Adipocyte (in vitro differentiated cells): Measurements from ENCODE around the gene NADSYN1.

Source experiments
- DNase-seq: peaks from one replicate; pipeline ENCODE4 v3.0.0-alpha.2; 2015; ENCODE audit warnings: low read depth
- H3K27me3 ChIP-seq: replicated peaks from 2 replicates; pipeline ENCODE4 v1.7.0; 2013; ENCODE audit warnings: mild to moderate bottlenecking, low read length, moderate library complexity; ENCODE audit not compliant: control insufficient read depth, insufficient read depth
- H3K36me3 ChIP-seq: 2 replicates; pipeline ENCODE4 v1.7.0; 2013; ENCODE audit warnings: low read length, mild to moderate bottlenecking, moderate library complexity; ENCODE audit not compliant: control insufficient read depth, insufficient read depth, severe bottlenecking
- H3K4me1 ChIP-seq: 2 replicates; pipeline ENCODE4 v1.7.0; 2013; ENCODE audit warnings: mild to moderate bottlenecking, low read length, moderate library complexity; ENCODE audit not compliant: control insufficient read depth, insufficient read depth
- H3K4me3 ChIP-seq: 2 replicates; pipeline ENCODE4 v1.7.0; 2013; ENCODE audit warnings: mild to moderate bottlenecking, low read length, moderate library complexity
- H3K9ac ChIP-seq: 2 replicates; pipeline ENCODE4 v1.7.0; 2013; ENCODE audit warnings: mild to moderate bottlenecking, low read length, moderate library complexity
- H3K9me3 ChIP-seq: 2 replicates; pipeline ENCODE4 v1.7.0; 2013; ENCODE audit warnings: mild to moderate bottlenecking, low read length, moderate library complexity; ENCODE audit not compliant: control insufficient read depth

NADSYN1 gene

GRCh38 chr11:71476926-71477640, 24.1 kb downstream of the NADSYN1 start:
- Histone ChIP-seq H3K27me3 (no peaks in the 10 kb centered on the region), H3K9ac (no peak overlapping the region), H3K9me3 (no peaks in the 10 kb centered on the region), H3K36me3 (peaks cover 92% of the 10 kb centered on the region), H3K4me1 (no peaks in the 10 kb centered on the region), H3K4me3 (no peak overlapping the region)
- DNase-seq: no peak

GRCh38 chr11:71477641-71478527, 24.9 kb downstream of the NADSYN1 start:
- DNase-seq: no peak

GRCh38 chr11:71478528-71478840, 25.5 kb downstream of the NADSYN1 start:
- no peaks in the 10 kb centered on the region for H3K27me3 ChIP-seq
- no peaks in the 10 kb centered on the region for H3K9me3 ChIP-seq
- H3K36me3 ChIP-seq: peaks cover 90% of the 10 kb centered on the region
- DNase-seq: no peak
- no peak overlapping the region for H3K4me3 ChIP-seq
- H3K4me1 ChIP-seq: no peaks in the 10 kb centered on the region
- no peak overlapping the region for H3K9ac ChIP-seq

More at GRCh38 chr11:71477641-71478527, 24.9 kb downstream of the NADSYN1 start:
- Histone ChIP-seq H3K36me3 (peaks cover 90% of the 10 kb centered on the region), H3K9me3 (no peaks in the 10 kb centered on the region), H3K27me3 (no peaks in the 10 kb centered on the region), H3K9ac (no peak overlapping the region), H3K4me1 (no peaks in the 10 kb centered on the region), H3K4me3 (no peak overlapping the region)

- Histone ChIP-seq H3K9me3 (no peaks in the 10 kb centered on the region), H3K4me1 (no peaks in the 10 kb centered on the region), H3K27me3 (no peaks in the 10 kb centered on the region), H3K36me3 (peaks cover 97% of the 10 kb centered on the region), H3K4me3 (no peak overlapping the region), H3K9ac (no peak overlapping the region)
- DNase-seq: no peak
Measured at GRCh38 chr11:71481101-71481960, 28.3 kb downstream of the NADSYN1 start.

- Histone ChIP-seq H3K9ac (no peak overlapping the region), H3K36me3 (peaks cover 91% of the 10 kb centered on the region), H3K4me1 (no peaks in the 10 kb centered on the region), H3K4me3 (no peak overlapping the region), H3K9me3 (no peaks in the 10 kb centered on the region), H3K27me3 (no peaks in the 10 kb centered on the region)
- DNase-seq: no peak
Measured at GRCh38 chr11:71482216-71482615, 29.2 kb downstream of the NADSYN1 start.

GRCh38 chr11:71482746-71483364, 29.9 kb downstream of the NADSYN1 start:
- no peaks in the 10 kb centered on the region for H3K9me3 ChIP-seq
- peaks cover 86% of the 10 kb centered on the region for H3K36me3 ChIP-seq
- no peak overlapping the region for H3K9ac ChIP-seq
- H3K4me1 ChIP-seq: no peaks in the 10 kb centered on the region
- no peak for DNase-seq
- no peak overlapping the region for H3K4me3 ChIP-seq
- no peaks in the 10 kb centered on the region for H3K27me3 ChIP-seq

GRCh38 chr11:71483692-71484091, 30.7 kb downstream of the NADSYN1 start:
- peaks cover 83% of the 10 kb centered on the region for H3K36me3 ChIP-seq
- no peak overlapping the region for H3K4me3 ChIP-seq
- H3K4me1 ChIP-seq: no peaks in the 10 kb centered on the region
- H3K9me3 ChIP-seq: no peaks in the 10 kb centered on the region
- no peaks in the 10 kb centered on the region for H3K27me3 ChIP-seq
- DNase-seq: no peak
- H3K9ac ChIP-seq: no peak overlapping the region

- no peaks in the 10 kb centered on the region for H3K9me3 ChIP-seq
- DNase-seq: no peak
- H3K9ac ChIP-seq: no peak overlapping the region
- peaks cover 77% of the 10 kb centered on the region for H3K36me3 ChIP-seq
- no peaks in the 10 kb centered on the region for H3K27me3 ChIP-seq
- H3K4me1 ChIP-seq: no peaks in the 10 kb centered on the region
- no peak overlapping the region for H3K4me3 ChIP-seq
Measured at GRCh38 chr11:71484248-71485062, 31.5 kb downstream of the NADSYN1 start.

- no peaks in the 10 kb centered on the region for H3K4me1 ChIP-seq
- H3K36me3 ChIP-seq: peaks cover 77% of the 10 kb centered on the region
- DNase-seq: no peak
- no peaks in the 10 kb centered on the region for H3K9me3 ChIP-seq
- no peak overlapping the region for H3K4me3 ChIP-seq
- H3K9ac ChIP-seq: no peak overlapping the region
- H3K27me3 ChIP-seq: no peaks in the 10 kb centered on the region
Measured at GRCh38 chr11:71485063-71485399, 32.0 kb downstream of the NADSYN1 start.

- no peaks in the 10 kb centered on the region for H3K9me3 ChIP-seq
- H3K4me3 ChIP-seq: no peak overlapping the region
- no peaks in the 10 kb centered on the region for H3K27me3 ChIP-seq
- H3K9ac ChIP-seq: no peak overlapping the region
- no peaks in the 10 kb centered on the region for H3K4me1 ChIP-seq
- no peak for DNase-seq
- peaks cover 76% of the 10 kb centered on the region for H3K36me3 ChIP-seq
Measured at GRCh38 chr11:71485466-71485865, 32.5 kb downstream of the NADSYN1 start.
